ENCODE measurements around the gene CMTM5. TPM values are rescaled to one million over a fixed set of nuclear protein-coding genes. Genes with fewer than 3 reads are reported as not detected.

Gene CMTM5
- total and polyA plus RNA-seq, 2 donors (not counting 3 experiments of a cell fraction or from before 2014, with no cell fraction given) = not detected

DNA sequence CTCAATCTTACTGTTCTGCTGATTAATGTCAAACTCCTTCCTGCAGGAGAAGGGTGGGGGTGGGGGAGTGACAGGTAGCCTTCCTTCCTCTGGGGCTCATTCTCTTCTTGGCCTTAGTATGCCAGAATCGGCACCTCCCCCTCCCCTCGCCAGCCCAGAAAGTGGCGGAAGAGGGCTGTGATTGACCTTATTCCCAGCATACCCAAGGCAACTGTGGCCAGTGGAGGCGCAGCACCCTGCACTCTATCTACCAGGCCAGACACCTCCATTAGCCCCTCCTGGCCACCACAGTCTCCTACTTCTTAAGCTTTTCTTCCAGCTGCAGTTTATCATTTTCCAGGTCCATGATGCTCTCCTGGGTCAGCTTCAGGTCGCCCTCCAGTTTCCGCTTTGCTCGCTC lies 15.8 kb downstream of the CMTM5 start:
- no peaks in the 10 kb centered on the region for H4K20me1 ChIP-seq (replicated peaks; ENCODE audit: control insufficient read depth, extremely low read depth, insufficient read depth, low read length)
- no peak overlapping the region for H3K4me3 ChIP-seq (replicated peaks in 1 of 3; ENCODE audit: insufficient read depth in 1 of 3, low read depth in 1 of 3, low read length in 3 of 3)
- no peaks in the 10 kb centered on the region for H3K27me3 ChIP-seq (ENCODE audit: control insufficient read depth in 2 of 2, insufficient read depth in 2 of 2, low read length in 2 of 2)
- no peaks in the 10 kb centered on the region for H3K4me1 ChIP-seq (ENCODE audit: control insufficient read depth, extremely low read depth, insufficient read depth, low read length)
- CTCF ChIA-PET = interaction anchor here (2.2 kb wide), 1 partner anchor 12 kb away, joined by 10 read pairs; no protein-coding TSS in a partner anchor
- FAIRE-seq (no peak), DNase-seq (ENCODE audit: low read depth, low spot score) (no peak)
- no peak overlapping the region for H3K27ac ChIP-seq (ENCODE audit: insufficient read depth, low read depth, low read length)
- BruUV-seq (replicated peaks) = no TSS peak
- no peak overlapping the region for H3K4me2 ChIP-seq (ENCODE audit: insufficient read depth, low read length)
- H3K9me1 ChIP-seq (replicated peaks; ENCODE audit: control insufficient read depth, extremely low read depth, insufficient read depth, low read length) = no peaks in the 10 kb centered on the region
- H3K79me2 ChIP-seq (ENCODE audit: control insufficient read depth, insufficient read depth, low read length) = no peaks in the 10 kb centered on the region
- H3K36me3 ChIP-seq (ENCODE audit: control insufficient read depth in 2 of 2, extremely low read depth in 1 of 2, insufficient read depth in 2 of 2, low read length in 2 of 2) = no peaks in the 10 kb centered on the region
- TF ChIP-seq, protein P1, sequence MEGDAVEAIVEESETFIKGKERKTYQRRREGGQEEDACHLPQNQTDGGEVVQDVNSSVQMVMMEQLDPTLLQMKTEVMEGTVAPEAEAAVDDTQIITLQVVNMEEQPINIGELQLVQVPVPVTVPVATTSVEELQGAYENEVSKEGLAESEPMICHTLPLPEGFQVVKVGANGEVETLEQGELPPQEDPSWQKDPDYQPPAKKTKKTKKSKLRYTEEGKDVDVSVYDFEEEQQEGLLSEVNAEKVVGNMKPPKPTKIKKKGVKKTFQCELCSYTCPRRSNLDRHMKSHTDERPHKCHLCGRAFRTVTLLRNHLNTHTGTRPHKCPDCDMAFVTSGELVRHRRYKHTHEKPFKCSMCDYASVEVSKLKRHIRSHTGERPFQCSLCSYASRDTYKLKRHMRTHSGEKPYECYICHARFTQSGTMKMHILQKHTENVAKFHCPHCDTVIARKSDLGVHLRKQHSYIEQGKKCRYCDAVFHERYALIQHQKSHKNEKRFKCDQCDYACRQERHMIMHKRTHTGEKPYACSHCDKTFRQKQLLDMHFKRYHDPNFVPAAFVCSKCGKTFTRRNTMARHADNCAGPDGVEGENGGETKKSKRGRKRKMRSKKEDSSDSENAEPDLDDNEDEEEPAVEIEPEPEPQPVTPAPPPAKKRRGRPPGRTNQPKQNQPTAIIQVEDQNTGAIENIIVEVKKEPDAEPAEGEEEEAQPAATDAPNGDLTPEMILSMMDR (IDR thresholded peaks at IDR 0.05; ENCODE audit: extremely low read depth in 1 of 2, insufficient read depth in 1 of 2, low read depth in 1 of 2, low read length in 2 of 2) = no peak
- POLR2A ChIA-PET = no interaction called here
- intact Hi-C loops (cut with micrococcal nuclease) = no loop called here
- no peaks in the 10 kb centered on the region for H3K9me3 ChIP-seq (replicated peaks; ENCODE audit: control insufficient read depth, insufficient read depth, low read length)
- H3K9ac ChIP-seq (replicated peaks; ENCODE audit: extremely low read depth, insufficient read depth, low read length) = no peak overlapping the region
- no peak overlapping the region for H2AFZ ChIP-seq (ENCODE audit: low read depth, low read length)
- dilution Hi-C loops (cut with MboI; ENCODE audit: extremely low pct_ligation_motif_present, low sequenced_read_pairs) = no loop called here

DNA sequence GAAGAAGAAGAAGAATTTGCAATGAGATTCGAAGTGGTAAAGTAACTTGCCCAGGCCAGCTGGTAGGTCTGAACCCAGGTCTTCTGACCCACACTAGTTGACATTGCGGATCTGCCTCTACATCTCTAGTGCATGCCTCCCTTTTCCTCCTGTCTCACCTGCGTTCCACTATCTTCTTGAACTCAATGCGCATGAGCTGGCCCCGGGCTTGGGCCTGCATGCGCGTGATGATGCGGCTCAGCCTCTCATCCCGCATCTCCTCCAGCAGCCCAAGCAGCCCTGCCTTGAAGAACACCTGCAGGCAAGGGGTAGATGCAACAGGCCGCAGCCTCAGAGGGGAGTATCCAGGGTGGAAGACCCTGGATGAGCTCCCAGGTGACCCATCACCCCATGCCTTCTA lies 19.3 kb downstream of the CMTM5 start:
- Histone ChIP-seq H3K4me3 (replicated peaks in 1 of 3; ENCODE audit: insufficient read depth in 1 of 3, low read depth in 1 of 3, low read length in 3 of 3) (no peak overlapping the region), H3K36me3 (ENCODE audit: control insufficient read depth in 2 of 2, extremely low read depth in 1 of 2, insufficient read depth in 2 of 2, low read length in 2 of 2) (no peaks in the 10 kb centered on the region), H3K4me1 (ENCODE audit: control insufficient read depth, extremely low read depth, insufficient read depth, low read length) (no peaks in the 10 kb centered on the region), H3K4me2 (ENCODE audit: insufficient read depth, low read length) (no peak overlapping the region), H2AFZ (ENCODE audit: low read depth, low read length) (no peak overlapping the region), H3K27ac (ENCODE audit: insufficient read depth, low read depth, low read length) (no peak overlapping the region), H4K20me1 (replicated peaks; ENCODE audit: control insufficient read depth, extremely low read depth, insufficient read depth, low read length) (no peaks in the 10 kb centered on the region), H3K9ac (replicated peaks; ENCODE audit: extremely low read depth, insufficient read depth, low read length) (no peak overlapping the region), H3K9me3 (replicated peaks; ENCODE audit: control insufficient read depth, insufficient read depth, low read length) (no peaks in the 10 kb centered on the region), H3K27me3 (ENCODE audit: control insufficient read depth in 2 of 2, insufficient read depth in 2 of 2, low read length in 2 of 2) (no peaks in the 10 kb centered on the region), H3K9me1 (replicated peaks; ENCODE audit: control insufficient read depth, extremely low read depth, insufficient read depth, low read length) (no peaks in the 10 kb centered on the region), H3K79me2 (ENCODE audit: control insufficient read depth, insufficient read depth, low read length) (no peaks in the 10 kb centered on the region)
- dilution Hi-C loops (cut with MboI; ENCODE audit: extremely low pct_ligation_motif_present, low sequenced_read_pairs) = no loop called here
- intact Hi-C loops (cut with micrococcal nuclease) = no loop called here
- DNase-seq (ENCODE audit: low read depth, low spot score) = no peak
- BruUV-seq (replicated peaks) = no TSS peak
- no peak for FAIRE-seq
- ChIA-PET CTCF (no interaction called here), POLR2A (no interaction called here)
- TF ChIP-seq, protein P2, sequence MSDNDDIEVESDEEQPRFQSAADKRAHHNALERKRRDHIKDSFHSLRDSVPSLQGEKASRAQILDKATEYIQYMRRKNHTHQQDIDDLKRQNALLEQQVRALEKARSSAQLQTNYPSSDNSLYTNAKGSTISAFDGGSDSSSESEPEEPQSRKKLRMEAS (IDR thresholded peaks at IDR 0.05; ENCODE audit: insufficient read depth, insufficient read length) = no peak
